A549 (cell line): ENCODE measurements around the gene TRIO.

Source experiments
- BHLHE40 ChIP-seq: IDR thresholded peaks from 2 replicates; pipeline ENCODE4 v1.6.1; 2012; ENCODE audit warnings: low read depth, low read length, inconsistent platforms
- CTCF ChIP-seq: fragments of >200 bp; sonication (Bioruptor Twin); formaldehyde crosslinking; IDR thresholded peaks from 3 replicates; pipeline ENCODE4 v1.5.1; 2016
- EP300 ChIP-seq, 2 experiments: fragments of >200 bp; sonication (Bioruptor Twin); formaldehyde crosslinking; IDR thresholded peaks; 2 replicates in 1 of 2; 3 replicates in 1 of 2; pipeline ENCODE4 v1.6.1; 2016 to 2017
- HMGXB4 ChIP-seq: fragments of 250-450 bp; sonication (Bioruptor Pico); IDR thresholded peaks from 2 replicates; pipeline ENCODE4 v1.5.0; 2021; ENCODE audit warnings: mild to moderate bottlenecking, moderate library complexity, borderline replicate concordance
- JUN ChIP-seq, 2 experiments: fragments of >200 bp; sonication (Bioruptor Twin); formaldehyde crosslinking; IDR thresholded peaks; 2 replicates in 1 of 2; 3 replicates in 1 of 2; pipeline ENCODE4 v1.6.1; 2016 to 2017
- POLR2A ChIP-seq: IDR thresholded peaks from 2 replicates; pipeline ENCODE4 v1.6.1; 2012; ENCODE audit warnings: mild to moderate bottlenecking, low read length
- POLR2AphosphoS2 ChIP-seq: conservative IDR thresholded peaks from 2 replicates; pipeline ENCODE4 v1.6.1; 2012; ENCODE audit warnings: low read length, improper control_type of control experiment, inconsistent platforms
- RFX5 ChIP-seq: fragments of 450-650 bp; IDR thresholded peaks from 2 replicates; pipeline ENCODE4 v1.7.1; 2014; ENCODE audit warnings: antibody characterized with exemption, mild to moderate bottlenecking, moderate library complexity
- USF2 ChIP-seq: fragments of 450-650 bp; IDR thresholded peaks from 2 replicates; pipeline ENCODE4 v1.6.1; 2014; ENCODE audit warnings: antibody characterized with exemption

- TF ChIP-seq RFX5 (no peak), CTCF (no peak), USF2 (no peak), POLR2AphosphoS2 (no peak), POLR2A (no peak), BHLHE40 (no peak), JUN (IDR thresholded peaks at IDR 0.05) (no peak), EP300 (IDR thresholded peaks at IDR 0.05) (no peak), HMGXB4 (CRISPR knock-in tag) (no peak)
Observed at GRCh38 chr5:14358536-14358935, 215.4 kb downstream of the TRIO start.
